HG02981 (cell line): ENCODE data around the gene COQ4.

Experiments
- ATAC-seq: cut with Tn5 transposase; IDR thresholded peaks from one replicate; pipeline ENCODE4 v1.9.1; 2021; ENCODE audit warnings: mild to moderate bottlenecking, moderate library complexity; ENCODE audit not compliant: unreplicated experiment

Gene COQ4

GRCh38 chr9:128372188-128372641 lies 49.6 kb downstream of the COQ4 start:
- ATAC-seq: no peak

- no peak for ATAC-seq
Measured at GRCh38 chr9:128372784-128373183, 50.1 kb downstream of the COQ4 start.

GRCh38 chr9:128374221-128374675 lies 51.6 kb downstream of the COQ4 start:
- no peak for ATAC-seq

- ATAC-seq: no peak
Measured at GRCh38 chr9:128375865-128376264, 53.2 kb downstream of the COQ4 start.

GRCh38 chr9:128382261-128382660 lies 59.6 kb downstream of the COQ4 start:
- ATAC-seq: no peak

GRCh38 chr9:128383007-128383753 lies 60.5 kb downstream of the COQ4 start:
- no peak for ATAC-seq
